Small intestine (tissue), 7 donors: ENCODE data around the gene IQGAP3. TPM values are rescaled to one million over a fixed set of nuclear protein-coding genes. Genes with fewer than 3 reads are reported as not detected.

Experiments used
- DNase-seq, 2 donors: peaks; one replicate each; pipeline versions ENCODE4 v3.0.0 to v3.0.0-alpha.2; 2013
- FAIRE-seq: peaks from 2 replicates; lab custom pipeline; 2012; peaks lifted over from hg19 to GRCh38; lab: Jason Lieb, UNC
- H3K27ac ChIP-seq, 3 donors: one replicate each; pipeline ENCODE4 v1.5.1; 2013; ENCODE audit warnings: low read length in 2 of 3, mild to moderate bottlenecking in 2 of 3, control low read depth in 1 of 3, inconsistent platforms in 1 of 3, low read depth in 1 of 3, moderate library complexity in 1 of 3
- H3K27me3 ChIP-seq, 3 donors: one replicate each; pipeline ENCODE4 v1.6.1; 2013; ENCODE audit warnings: low read length in 3 of 3, inconsistent platforms in 1 of 3; ENCODE audit not compliant: control insufficient read depth in 3 of 3, insufficient read depth in 3 of 3
- H3K36me3 ChIP-seq, 3 donors: one replicate each; pipeline ENCODE4 v1.6.1; 2013; ENCODE audit warnings: low read length in 3 of 3, inconsistent platforms in 1 of 3, low read depth in 1 of 3, mild to moderate bottlenecking in 1 of 3, moderate library complexity in 1 of 3; ENCODE audit not compliant: control insufficient read depth in 3 of 3, insufficient read depth in 2 of 3
- H3K4me1 ChIP-seq, 3 donors: one replicate each; pipeline ENCODE4 v1.6.1; 2013; ENCODE audit warnings: low read length in 2 of 3, inconsistent platforms in 1 of 3, low read depth in 1 of 3, mild to moderate bottlenecking in 1 of 3, moderate library complexity in 1 of 3; ENCODE audit not compliant: control insufficient read depth in 3 of 3, insufficient read depth in 2 of 3
- H3K4me3 ChIP-seq, 3 donors: one replicate each; pipeline ENCODE4 v1.5.1; 2013; ENCODE audit warnings: low read length in 3 of 3, control low read depth in 1 of 3, inconsistent platforms in 1 of 3, low read depth in 1 of 3, mild to moderate bottlenecking in 1 of 3, moderate library complexity in 1 of 3
- H3K9me3 ChIP-seq, 2 donors: one replicate each; pipeline ENCODE4 v1.6.1; 2013; ENCODE audit warnings: low read depth in 1 of 2, low read length in 1 of 2; ENCODE audit not compliant: control insufficient read depth in 2 of 2, insufficient read depth in 1 of 2
- WGBS, 3 donors: extraction: QIAGEN DNeasy Blood & Tissue Kit; methylation state at CpG; one replicate each; pipeline ENCODE4 v1.1.7; 2013; 5-methylcytosine and 5-hydroxymethylcytosine counted together
- polyA plus RNA-seq, 4 donors: library from polyadenylated mRNA; stranded (reverse) in 3 of 4; unstranded in 1 of 4; fragments of 200-250 nt in 3 of 4; fragments of 120-200 nt in 1 of 4; gene quantifications; one replicate each; pipeline versions ENCODE4 v1.2.1 to v1.2.3, GENCODE V29; 2013
- donor health status: healthy with polysubstance abuse.
- donor health status: control.
- donor health status: control.
- donor health status: Bipolar disorder and iron deficiency.
- donor health status: healthy.

The IQGAP3 gene
- polyA plus RNA-seq, 4 donors = 0.54 to 13.8 (median 7.3) TPM

DNA sequence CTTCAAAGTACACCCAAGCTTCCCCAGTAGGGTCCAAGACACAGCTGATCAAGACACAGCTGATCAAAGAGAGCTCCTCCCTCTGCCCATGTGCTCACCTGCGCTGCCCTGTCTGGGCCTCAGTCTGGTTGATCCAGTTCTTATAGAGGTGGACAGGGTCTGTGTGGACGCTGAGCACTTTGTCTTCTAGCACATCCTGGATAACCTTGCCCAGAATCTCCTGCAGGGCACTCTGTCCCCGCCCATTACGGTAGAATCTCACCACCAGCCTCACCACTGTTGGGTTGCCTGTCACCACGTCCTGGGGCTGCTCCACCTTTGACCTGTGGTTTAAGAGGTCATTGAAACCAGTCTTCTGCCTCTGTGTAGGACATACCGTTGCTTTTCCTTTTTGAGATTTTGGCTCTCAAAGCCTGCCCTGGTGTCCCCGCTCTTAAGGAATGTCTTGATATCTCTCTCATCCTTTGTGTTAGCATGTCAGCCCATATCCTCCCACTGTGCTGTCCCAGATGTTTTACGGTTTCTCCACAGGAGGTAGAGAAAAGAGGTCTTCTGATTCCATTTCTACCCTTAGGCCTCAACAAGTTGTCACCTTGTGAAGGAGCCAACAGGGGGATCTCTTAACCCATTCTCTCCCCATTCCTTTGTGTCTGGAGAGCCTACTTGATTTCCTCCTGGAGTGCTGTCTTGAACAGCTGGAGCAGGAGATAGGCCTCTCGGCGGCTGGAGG is 33.5 kb downstream of the IQGAP3 start:
- DNase-seq (no peak), FAIRE-seq (no peak)
- H3K4me1 ChIP-seq = peaks cover 0 to 9% (median 0%) of the 10 kb centered on the region in 3 donors

DNA sequence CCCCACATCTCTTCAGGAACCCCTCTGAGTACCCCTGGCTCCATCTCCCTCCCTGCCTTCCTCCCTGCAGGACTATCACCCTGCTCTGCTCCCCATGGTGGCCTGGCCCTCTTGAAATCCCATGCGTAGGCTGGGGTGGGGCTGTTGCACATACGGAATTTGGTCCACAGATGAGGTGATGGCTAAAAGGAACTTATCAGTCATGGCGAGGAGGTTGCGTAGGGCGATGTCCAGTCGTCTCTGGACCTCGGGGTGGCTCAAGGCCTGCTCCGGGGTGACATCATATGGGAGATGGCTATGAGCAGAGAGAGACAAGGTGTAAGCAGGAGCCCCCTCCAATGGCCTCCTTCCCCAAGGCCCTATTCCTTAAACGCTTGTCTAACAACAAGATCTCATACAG is 35.3 kb downstream of the IQGAP3 start:
- peaks cover 0 to 62% (median 0%) of the 10 kb centered on the region in 3 donors for H3K36me3 ChIP-seq
- H3K4me1 ChIP-seq = peaks cover 0 to 5% (median 0%) of the 10 kb centered on the region in 3 donors
- no peaks in the 10 kb centered on the region for H3K27me3 ChIP-seq
- H3K4me3 ChIP-seq = no peak overlapping the region
- FAIRE-seq (no peak), DNase-seq (no peak)
- H3K9me3 ChIP-seq = no peaks in the 10 kb centered on the region
- no peak overlapping the region for H3K27ac ChIP-seq
- 91 to 96% (median 91%) methylated on average over 9 of the region's 9 CpGs for WGBS, 3 donors

More for the DNA sequence above, 33.5 kb downstream of the IQGAP3 start:
- Histone ChIP-seq H3K9me3 (no peaks in the 10 kb centered on the region), H3K27ac (no peak overlapping the region), H3K4me3 (no peak overlapping the region), H3K36me3 (peaks cover 0 to 55% (median 0%) of the 10 kb centered on the region in 3 donors), H3K27me3 (no peaks in the 10 kb centered on the region)
- WGBS, 3 donors = 86 to 90% (median 87%) methylated on average over 10 of the region's 10 CpGs

DNA sequence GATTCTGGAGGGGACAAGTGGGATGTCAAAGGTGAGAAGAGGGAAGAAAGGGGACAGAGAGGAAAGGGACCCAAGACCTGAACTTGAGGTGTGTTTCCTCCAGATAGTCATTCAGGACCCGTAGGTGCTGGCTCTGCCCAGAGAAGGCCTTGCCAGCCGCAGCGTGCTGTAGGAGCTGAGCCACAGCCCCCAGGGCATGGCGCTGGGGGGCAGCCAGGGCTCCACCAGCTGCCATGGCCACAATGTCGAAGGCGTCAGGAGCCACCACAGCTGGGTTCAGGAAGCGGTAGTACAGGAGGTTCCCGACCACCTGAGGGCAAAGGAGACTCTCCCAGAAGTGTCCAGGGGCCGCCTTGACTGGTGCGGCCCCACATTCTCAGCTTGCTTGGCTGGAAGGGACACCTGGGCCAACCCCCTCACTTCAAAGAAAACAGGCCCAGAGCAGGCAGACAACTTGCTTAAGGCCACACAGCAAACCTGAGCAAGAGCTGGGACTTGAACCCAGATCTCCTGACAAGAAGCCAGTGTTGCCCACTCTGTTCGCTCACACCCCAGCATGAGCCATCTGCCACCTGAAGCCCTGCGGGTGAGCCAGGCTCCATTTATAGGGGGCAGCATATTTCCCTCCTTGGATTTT is 37.8 kb downstream of the IQGAP3 start:
- 91 to 95% (median 92%) methylated on average over 11 to 12 of the region's 12 CpGs for WGBS, 3 donors
- Histone ChIP-seq H3K27me3 (no peaks in the 10 kb centered on the region), H3K4me1 (no peaks in the 10 kb centered on the region), H3K9me3 (no peaks in the 10 kb centered on the region), H3K36me3 (peaks cover 0 to 66% (median 0%) of the 10 kb centered on the region in 3 donors), H3K4me3 (no peak overlapping the region), H3K27ac (no peak overlapping the region)
- FAIRE-seq = no peak
- DNase-seq = no peak

DNA sequence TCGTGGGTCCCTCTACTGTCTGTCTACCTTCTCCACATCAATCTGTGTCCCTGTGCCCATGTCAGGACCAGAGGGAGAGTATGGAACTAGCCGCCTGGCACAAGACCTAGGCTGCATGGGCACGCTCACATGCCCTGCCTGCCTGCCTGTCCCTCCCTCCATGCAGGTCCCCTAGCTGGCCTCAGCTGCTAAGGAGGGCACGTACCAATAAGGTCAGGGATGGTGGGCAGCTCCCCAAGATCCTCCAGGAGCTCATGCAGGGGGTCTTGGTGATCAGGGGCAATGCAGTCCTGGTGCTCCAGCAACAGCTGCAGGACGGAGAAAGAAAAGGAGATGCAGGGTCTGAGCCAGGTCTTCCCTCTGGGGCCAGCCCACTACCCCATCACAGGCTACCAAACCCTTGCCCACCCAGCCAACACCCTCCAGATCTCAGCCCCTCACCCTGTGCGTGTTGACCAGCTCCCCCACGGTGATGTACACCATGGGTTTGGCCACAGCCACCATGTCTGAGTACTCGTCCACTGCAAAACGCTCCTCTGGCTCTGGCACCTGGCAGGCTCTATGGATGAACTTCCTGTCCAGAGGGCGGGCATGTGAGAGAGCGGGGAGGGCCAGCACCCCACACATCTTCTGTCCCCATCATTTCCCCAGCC is 38.7 kb downstream of the IQGAP3 start:
- Histone ChIP-seq H3K9me3 (no peaks in the 10 kb centered on the region), H3K27ac (no peak overlapping the region), H3K4me3 (no peak overlapping the region), H3K4me1 (no peaks in the 10 kb centered on the region), H3K27me3 (no peaks in the 10 kb centered on the region), H3K36me3 (peaks cover 0 to 61% (median 0%) of the 10 kb centered on the region in 3 donors)
- DNase-seq (no peak), FAIRE-seq (no peak)
- 85 to 93% (median 92%) methylated on average over 10 to 11 of the region's 11 CpGs for WGBS, 3 donors

DNA sequence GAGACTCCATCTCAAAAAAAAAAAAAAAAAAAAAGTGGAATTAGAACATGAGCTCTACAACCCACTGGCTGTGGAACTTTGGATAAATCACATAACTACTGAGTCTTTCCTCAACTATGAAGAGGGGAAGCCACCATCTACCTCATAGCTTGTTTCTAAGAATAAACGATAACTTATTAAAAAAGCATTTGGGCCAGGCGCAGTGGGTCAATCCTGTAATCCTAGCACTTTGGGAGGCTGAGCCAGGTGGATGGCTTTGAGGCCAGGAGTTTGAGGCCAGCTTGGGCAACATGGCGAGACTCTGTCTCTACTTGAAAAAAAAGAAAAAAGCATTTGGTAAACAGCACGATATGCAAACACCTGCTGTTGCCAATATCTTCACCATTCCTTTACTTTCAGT is 40.0 kb downstream of the IQGAP3 start:
- FAIRE-seq (no peak), DNase-seq (no peak)
- H3K4me3 ChIP-seq = no peak overlapping the region
- no peak overlapping the region for H3K27ac ChIP-seq
- H3K27me3 ChIP-seq = no peaks in the 10 kb centered on the region
- peaks cover 0 to 68% (median 0%) of the 10 kb centered on the region in 3 donors for H3K36me3 ChIP-seq
- no peaks in the 10 kb centered on the region for H3K9me3 ChIP-seq
- WGBS, 3 donors = 89 to 94% (median 91%) methylated on average over 4 of the region's 4 CpGs
- H3K4me1 ChIP-seq = no peaks in the 10 kb centered on the region

DNA sequence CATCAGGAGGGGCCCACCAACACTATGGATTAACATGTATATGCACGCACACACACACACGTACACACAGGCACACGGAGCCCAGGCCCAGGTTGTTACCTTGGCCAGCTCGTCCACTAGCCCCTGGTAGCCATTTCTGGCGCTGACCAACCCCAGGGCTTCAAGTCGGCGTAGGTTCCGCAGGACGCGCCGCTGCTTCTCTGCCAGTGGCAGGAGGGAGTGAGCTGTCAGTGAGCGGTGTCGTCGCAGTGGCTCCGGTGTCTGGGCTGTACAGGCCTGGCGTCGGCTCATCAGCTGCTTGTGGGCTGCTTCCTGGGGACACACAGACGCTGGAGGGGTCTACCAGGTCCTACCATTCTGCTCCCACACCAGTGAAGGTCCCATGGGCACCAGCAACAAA is 42.4 kb downstream of the IQGAP3 start:
- H3K4me1 ChIP-seq = peaks cover 0 to 9% (median 6%) of the 10 kb centered on the region in 3 donors
- no peak overlapping the region for H3K4me3 ChIP-seq
- H3K9me3 ChIP-seq = no peaks in the 10 kb centered on the region
- no peak overlapping the region for H3K27ac ChIP-seq
- H3K27me3 ChIP-seq = no peaks in the 10 kb centered on the region
- H3K36me3 ChIP-seq = peaks cover 0 to 62% (median 0%) of the 10 kb centered on the region in 3 donors
- FAIRE-seq (no peak), DNase-seq (no peak)
- 96 to 98% (median 97%) methylated on average over 18 of the region's 18 CpGs for WGBS, 3 donors

DNA sequence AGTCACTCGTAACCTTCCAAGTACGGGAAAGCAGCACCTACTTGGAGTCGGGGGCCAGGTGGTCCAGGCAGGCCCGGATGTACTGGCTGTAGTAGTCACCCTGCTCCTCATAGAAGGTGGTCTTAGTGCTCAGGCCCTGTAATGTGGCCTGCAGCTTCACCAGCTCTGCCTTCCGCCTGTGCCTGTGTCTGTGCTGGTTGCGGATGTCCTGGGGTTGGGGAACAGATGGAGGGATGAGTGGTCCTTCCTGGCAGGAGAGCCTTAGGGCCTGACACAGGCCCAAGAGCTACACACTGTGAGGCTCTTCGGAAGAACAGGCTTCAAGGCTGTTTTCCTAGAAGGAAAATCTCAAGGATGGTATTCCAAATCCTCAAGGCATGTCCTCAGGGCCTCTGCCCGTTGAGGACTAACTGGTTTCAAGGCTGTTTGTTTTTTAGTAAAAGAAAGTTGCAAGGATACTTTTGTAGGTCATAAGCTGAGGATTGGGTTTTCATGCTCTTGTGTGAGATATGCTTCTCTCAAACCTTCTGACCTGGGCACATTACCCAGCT is 43.4 kb downstream of the IQGAP3 start:
- H3K36me3 ChIP-seq = peaks cover 0 to 53% (median 0%) of the 10 kb centered on the region in 3 donors
- H3K27me3 ChIP-seq = no peaks in the 10 kb centered on the region
- DNase-seq (no peak), FAIRE-seq (no peak)
- H3K4me3 ChIP-seq = no peak overlapping the region
- H3K27ac ChIP-seq = no peak overlapping the region
- H3K4me1 ChIP-seq = peaks cover 0 to 9% (median 6%) of the 10 kb centered on the region in 3 donors
- no peaks in the 10 kb centered on the region for H3K9me3 ChIP-seq
- WGBS, 3 donors = 86 to 92% (median 89%) methylated on average over 8 of the region's 8 CpGs

DNA sequence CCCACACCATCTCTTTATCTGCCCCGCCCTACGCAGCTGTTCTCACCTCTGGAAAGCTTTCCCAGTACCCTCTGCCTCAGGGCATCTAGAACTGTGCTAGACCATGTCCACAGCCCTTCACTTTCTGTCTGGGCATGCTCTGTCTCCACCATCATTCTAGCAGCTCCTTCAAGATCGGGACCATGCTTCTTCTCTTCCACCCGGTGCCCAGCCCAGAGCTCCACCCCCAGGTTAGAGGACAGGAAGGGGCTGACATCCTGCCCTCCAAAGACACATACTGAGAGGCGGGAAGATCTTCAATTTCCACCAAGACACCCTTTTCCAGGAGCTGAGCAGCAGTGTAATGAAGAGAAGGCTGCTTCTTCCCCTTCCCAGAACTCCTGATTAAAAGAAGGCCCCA is 44.1 kb downstream of the IQGAP3 start:
- H3K4me3 ChIP-seq = no peak overlapping the region
- no peak overlapping the region for H3K27ac ChIP-seq
- H3K4me1 ChIP-seq = peaks cover 0 to 9% (median 6%) of the 10 kb centered on the region in 3 donors
- DNase-seq = no peak
- 80 to 86% (median 80%) methylated on average over 5 of the region's 5 CpGs for WGBS, 3 donors
- FAIRE-seq = no peak
- H3K9me3 ChIP-seq = no peaks in the 10 kb centered on the region
- H3K36me3 ChIP-seq = peaks cover 0 to 46% (median 0%) of the 10 kb centered on the region in 3 donors
- no peaks in the 10 kb centered on the region for H3K27me3 ChIP-seq
